H1 (cell line): ENCODE results near the gene APOA4. TPM values are rescaled to one million over a fixed set of nuclear protein-coding genes. Genes with fewer than 3 reads are reported as not detected.

Source experiments
- CTCF ChIA-PET: fragments of 300-600 bp; sonication (Branson Sonifier 250); formaldehyde crosslinking; loops from one replicate; lab custom pipeline; 2021; ENCODE audit not compliant: partially characterized antibody; lab: Charles Lee
- POLR2A ChIA-PET: fragments of 300-600 bp; sonication (Branson Sonifier 250); formaldehyde crosslinking; loops from one replicate; lab custom pipeline; 2021; ENCODE audit warnings: inconsistent platforms; ENCODE audit not compliant: partially characterized antibody; lab: Charles Lee
- DNase-seq, 2 experiments: peaks; one replicate each; pipeline versions ENCODE4 v3.0.0 to v3.0.0-alpha.2; 2010 to 2022; ENCODE audit warnings: low spot score in 2 of 2, low read depth in 1 of 2, mixed read lengths in 1 of 2
- FAIRE-seq: peaks from 2 replicates; lab custom pipeline; 2011; peaks lifted over from hg19 to GRCh38; lab: Jason Lieb, UNC
- H2AFZ ChIP-seq: 2 replicates; pipeline ENCODE4 v1.8.1; 2012; ENCODE audit warnings: low read length, inconsistent platforms
- H2AK5ac ChIP-seq: 2 replicates; pipeline ENCODE4 v1.6.1; 2013; ENCODE audit warnings: low read depth, low read length
- H2BK120ac ChIP-seq: replicated peaks from 2 replicates; pipeline ENCODE3; 2013; ENCODE audit warnings: low read depth, low read length, inconsistent platforms
- H2BK12ac ChIP-seq: 2 replicates; pipeline ENCODE4 v1.6.1; 2013; ENCODE audit warnings: low read depth, low read length
- H2BK15ac ChIP-seq: 2 replicates; pipeline ENCODE4 v1.6.1; 2013; ENCODE audit warnings: low read length
- H2BK20ac ChIP-seq: 2 replicates; pipeline ENCODE4 v1.6.1; 2013; ENCODE audit warnings: low read length
- H2BK5ac ChIP-seq: 2 replicates; pipeline ENCODE4 v1.6.1; 2013; ENCODE audit warnings: low read depth, low read length
- H3K14ac ChIP-seq: 2 replicates; pipeline ENCODE4 v1.6.1; 2013; ENCODE audit warnings: inconsistent platforms; ENCODE audit not compliant: insufficient read length
- H3K18ac ChIP-seq: 2 replicates; pipeline ENCODE4 v1.6.1; 2013; ENCODE audit warnings: low read length; ENCODE audit errors: extremely low read depth
- H3K23ac ChIP-seq: 2 replicates; pipeline ENCODE4 v1.6.1; 2013; ENCODE audit warnings: inconsistent platforms; ENCODE audit not compliant: insufficient read length
- H3K23me2 ChIP-seq: 2 replicates; pipeline ENCODE4 v1.6.1; 2013; ENCODE audit warnings: low read depth, low read length
- H3K27ac ChIP-seq: 2 replicates; pipeline ENCODE4 v1.6.1; 2011; ENCODE audit warnings: low read depth, low read length, inconsistent platforms
- H3K27me3 ChIP-seq, 4 experiments: replicated peaks in 1 of 4; 1 replicate in 1 of 4; 2 replicates in 3 of 4; pipeline versions ENCODE4 v1.6.1 to v1.8.1; 2011 to 2013; ENCODE audit warnings: low read length in 3 of 4, mild to moderate bottlenecking in 3 of 4, inconsistent platforms in 2 of 4, mixed read lengths in 2 of 4, moderate library complexity in 1 of 4; ENCODE audit not compliant: control insufficient read depth in 3 of 4, insufficient read depth in 3 of 4; ENCODE audit errors: extremely low read depth in 1 of 4
- H3K36me3 ChIP-seq, 4 experiments: 2 replicates each; pipeline versions ENCODE4 v1.6.1 to v1.8.1; 2011 to 2013; ENCODE audit warnings: mild to moderate bottlenecking in 4 of 4, low read length in 3 of 4, moderate library complexity in 2 of 4, control low read depth in 1 of 4, inconsistent platforms in 1 of 4; ENCODE audit not compliant: insufficient read depth in 4 of 4, control insufficient read depth in 2 of 4
- H3K4ac ChIP-seq: replicated peaks from 2 replicates; pipeline ENCODE3; 2013; ENCODE audit warnings: low read length, low read depth, mixed read lengths, inconsistent platforms; ENCODE audit not compliant: insufficient read length
- H3K4me1 ChIP-seq, 4 experiments: replicated peaks in 1 of 4; 1 replicate in 1 of 4; 2 replicates in 3 of 4; pipeline versions ENCODE4 v1.6.1 to v1.8.1; 2011 to 2013; ENCODE audit warnings: low read length in 3 of 4, inconsistent platforms in 2 of 4, mixed read lengths in 1 of 4; ENCODE audit not compliant: insufficient read depth in 4 of 4, control insufficient read depth in 3 of 4
- H3K4me2 ChIP-seq, 2 experiments: 2 replicates each; pipeline versions ENCODE4 v1.6.1 to v1.8.1; 2011 to 2013; ENCODE audit warnings: low read depth in 2 of 2, low read length in 2 of 2, control low read depth in 1 of 2, inconsistent platforms in 1 of 2, mild to moderate bottlenecking in 1 of 2; ENCODE audit not compliant: insufficient read depth in 1 of 2
- H3K4me3 ChIP-seq, 4 experiments: fragments of 200-600, 300-600 bp in 1 of 4; sonication (generic), shearing (Covaris generic), sonication (Bioruptor Twin) in 1 of 4; 2 replicates each; pipeline versions ENCODE4 v1.5.1 to v1.8.1; 2011 to 2016; ENCODE audit warnings: low read length in 4 of 4, low read depth in 3 of 4, control low read depth in 2 of 4, inconsistent platforms in 2 of 4, mild to moderate bottlenecking in 2 of 4, mixed read lengths in 1 of 4, moderate library complexity in 1 of 4; ENCODE audit not compliant: insufficient read depth in 2 of 4; ENCODE audit errors: extremely low read depth in 1 of 4
- H3K56ac ChIP-seq: replicated peaks from 2 replicates; pipeline ENCODE3; 2013; ENCODE audit warnings: low read depth, mild to moderate bottlenecking, mixed read lengths, low read length, inconsistent platforms; ENCODE audit not compliant: insufficient read length
- H3K79me1 ChIP-seq: 2 replicates; pipeline ENCODE4 v1.6.1; 2013; ENCODE audit warnings: low read depth, low read length, control low read depth
- H3K79me2 ChIP-seq, 2 experiments: 2 replicates each; pipeline versions ENCODE4 v1.6.1 to v1.8.1; 2012 to 2013; ENCODE audit warnings: low read length in 2 of 2, mild to moderate bottlenecking in 2 of 2, inconsistent platforms in 1 of 2; ENCODE audit not compliant: insufficient read depth in 2 of 2, control insufficient read depth in 1 of 2
- H3K9ac ChIP-seq, 4 experiments: replicated peaks in 1 of 4; 1 replicate in 1 of 4; 2 replicates in 3 of 4; pipeline versions ENCODE4 v1.6.1 to v1.8.1; 2011 to 2013; ENCODE audit warnings: low read depth in 3 of 4, low read length in 3 of 4, control low read depth in 2 of 4, mild to moderate bottlenecking in 2 of 4, moderate library complexity in 2 of 4, inconsistent platforms in 1 of 4; ENCODE audit errors: extremely low read depth in 1 of 4
- H3K9me3 ChIP-seq, 2 experiments: 2 replicates each; pipeline versions ENCODE4 v1.6.1 to v1.8.1; 2012 to 2013; ENCODE audit warnings: mild to moderate bottlenecking in 2 of 2, moderate library complexity in 2 of 2, control low read depth in 1 of 2, inconsistent platforms in 1 of 2, low read depth in 1 of 2, low read length in 1 of 2, mixed read lengths in 1 of 2; ENCODE audit not compliant: insufficient read depth in 2 of 2
- H4K20me1 ChIP-seq, 2 experiments: replicated peaks in 1 of 2; 2 replicates each; pipeline versions ENCODE3 to v1.8.1; 2011 to 2013; ENCODE audit warnings: inconsistent platforms in 2 of 2, low read length in 2 of 2, mild to moderate bottlenecking in 1 of 2; ENCODE audit not compliant: insufficient read depth in 2 of 2, control insufficient read depth in 1 of 2
- H4K5ac ChIP-seq: 2 replicates; pipeline ENCODE4 v1.6.1; 2013; ENCODE audit warnings: low read length, low read depth, mixed read lengths, inconsistent platforms; ENCODE audit not compliant: insufficient read length
- H4K8ac ChIP-seq: 2 replicates; pipeline ENCODE4 v1.8.0; 2013; ENCODE audit warnings: mild to moderate bottlenecking, moderate library complexity, low read length, inconsistent platforms; ENCODE audit not compliant: insufficient read depth; ENCODE audit errors: extremely low read depth
- H4K91ac ChIP-seq: replicated peaks from 2 replicates; pipeline ENCODE3; 2013; ENCODE audit warnings: low read length, mixed read lengths, inconsistent platforms; ENCODE audit not compliant: insufficient read length
- CEBPB ChIP-seq: IDR thresholded peaks from 2 replicates; pipeline ENCODE4 v1.6.1; 2012; ENCODE audit warnings: low read depth, low read length
- CTBP2 ChIP-seq: IDR thresholded peaks from 2 replicates; pipeline ENCODE4 v1.7.0; 2011; ENCODE audit warnings: borderline replicate concordance, mild to moderate bottlenecking, moderate library complexity, mixed read lengths, low read length; ENCODE audit not compliant: insufficient read depth, insufficient read length
- GTF2F1 ChIP-seq: IDR thresholded peaks from 2 replicates; pipeline ENCODE4 v1.6.1; 2012; ENCODE audit warnings: low read depth, low read length, improper control_type of control experiment, borderline replicate concordance
- JUN ChIP-seq: IDR thresholded peaks from 2 replicates; pipeline ENCODE4 v1.6.1; 2011; ENCODE audit warnings: low read depth, mild to moderate bottlenecking, improper control_type of control experiment, low read length
- JUND ChIP-seq: IDR thresholded peaks from 2 replicates; pipeline ENCODE4 v1.6.1; 2011; ENCODE audit warnings: mild to moderate bottlenecking, improper control_type of control experiment, low read length
- KDM1A ChIP-seq: fragments of 200-600, 300-600 bp; sonication (generic); IDR thresholded peaks from 2 replicates; pipeline ENCODE4 v1.7.1; 2016; ENCODE audit warnings: mild to moderate bottlenecking, low read length, borderline replicate concordance
- RNF2 ChIP-seq: fragments of 200-900, 300-1000 bp; sonication (generic); IDR thresholded peaks from 2 replicates; pipeline ENCODE4 v1.7.1; 2016; ENCODE audit warnings: borderline replicate concordance, low read depth, mild to moderate bottlenecking, antibody characterized with exemption, low read length; ENCODE audit not compliant: poor library complexity, severe bottlenecking; ENCODE audit errors: missing control alignments
- SAP30 ChIP-seq: fragments of 300-600 bp; sonication (generic); IDR thresholded peaks from 2 replicates; pipeline ENCODE4 v1.7.1; 2012; ENCODE audit warnings: low read length, moderate library complexity, mild to moderate bottlenecking, inconsistent platforms; ENCODE audit not compliant: insufficient read depth, insufficient replicate concordance
- SP2 ChIP-seq: IDR thresholded peaks from 2 replicates; pipeline ENCODE4 v1.6.1; 2012; ENCODE audit warnings: mild to moderate bottlenecking, low read length, inconsistent platforms
- TBP ChIP-seq: IDR thresholded peaks from 2 replicates; pipeline ENCODE4 v1.6.1; 2011; ENCODE audit warnings: low read depth, low read length, improper control_type of control experiment
- WGBS, 2 experiments: shearing (Covaris generic) in 1 of 2; methylation state at CpG; one replicate each; pipeline versions ENCODE4 v1.1.6 to v1.1.7; 2013 to 2015; ENCODE audit warnings: low lambda C conversion rate in 2 of 2, mixed read lengths in 2 of 2, inconsistent platforms in 1 of 2, low coverage in 1 of 2, missing lambda C conversion rate in 1 of 2; ENCODE audit not compliant: insufficient replicate concordance in 2 of 2, insufficient coverage in 1 of 2, insufficient read length in 1 of 2; ENCODE audit errors: extremely low coverage in 1 of 2, missing lambda C conversion rate in 1 of 2; 5-methylcytosine and 5-hydroxymethylcytosine counted together
- polyA plus RNA-seq, 7 experiments: library from polyadenylated mRNA; depleted of rRNA in 3 of 7; stranded (reverse) in 5 of 7; unstranded in 2 of 7; fragments of >200 nt in 5 of 7; fragments of 200-250 nt in 2 of 7; gene quantifications; 1 replicate in 5 of 7; 2 replicates in 1 of 7; 4 replicates in 1 of 7; pipeline versions ENCODE4 v1.2.1 to v1.2.3, GENCODE V29; 2011 to 2013; ENCODE audit warnings: missing spikeins in 2 of 7, mixed read lengths in 2 of 7
- total RNA-seq: library from RNA; stranded (reverse); fragmentation: NEBNext Ultra II Directional; extraction: Animal tissue kit (Norgen Biotek cat#: 25700); gene quantifications from 2 replicates; pipeline ENCODE4 v1.2.1, GENCODE V29; 2021
- TF ChIP-seq, protein P1 (sequence below): IDR thresholded peaks from 2 replicates; pipeline ENCODE4 v1.6.1; 2012; ENCODE audit warnings: inconsistent platforms
- TF ChIP-seq, protein P2 (sequence below): IDR thresholded peaks from 2 replicates; pipeline ENCODE4 v1.6.1; 2011; ENCODE audit warnings: low read length, improper control_type of control experiment

Gene APOA4
- total and polyA plus RNA-seq, 2 of the 8 experiments (the other 6 are each of a cell fraction or from before 2014, with no cell fraction given): not detected

DNA sequence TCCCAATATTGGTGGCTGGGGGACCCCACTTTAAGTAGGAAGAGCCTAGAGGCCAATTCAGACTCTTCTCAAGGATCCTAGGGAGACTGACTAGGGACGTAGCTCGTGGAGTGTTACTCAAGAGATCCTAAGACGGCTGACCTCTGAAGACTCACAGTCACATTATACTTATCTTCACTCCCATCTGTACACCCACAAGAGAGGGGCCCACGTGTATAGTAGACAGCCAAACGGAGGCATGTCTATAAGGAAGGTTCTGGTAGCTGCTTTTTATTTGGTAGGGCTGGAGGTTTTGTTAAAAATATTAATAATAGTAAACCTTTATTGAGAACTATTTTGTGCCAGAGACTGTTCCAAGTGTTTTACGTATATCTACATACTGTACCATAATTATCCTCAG is 37.2 kb upstream of the APOA4 start:
- H3K4ac ChIP-seq: no peak overlapping the region
- H3K23ac ChIP-seq: no peak overlapping the region
- CTCF ChIA-PET: interaction anchor here (0.7 to 2.3 kb wide), 5 partner anchors 21 to 249 kb away, joined by 3 to 5 read pairs (median 3); partner anchors contain the start of genes APOA1 and APOA5
- no peak overlapping the region for H3K4me2 ChIP-seq
- H2AFZ ChIP-seq: no peak overlapping the region
- no peaks in the 10 kb centered on the region for H3K4me1 ChIP-seq
- H3K79me1 ChIP-seq: no peaks in the 10 kb centered on the region
- no peak overlapping the region for H2AK5ac ChIP-seq
- H2BK5ac ChIP-seq: no peak overlapping the region
- POLR2A ChIA-PET: interaction anchor here (0.7 to 2.0 kb wide), 2 partner anchors 10 to 13 kb away, joined by 3 to 5 read pairs; no protein-coding TSS in a partner anchor
- H2BK20ac ChIP-seq: no peak overlapping the region
- no peaks in the 10 kb centered on the region for H3K23me2 ChIP-seq
- H2BK12ac ChIP-seq: no peak overlapping the region
- H4K5ac ChIP-seq: no peak overlapping the region
- H4K8ac ChIP-seq: no peak overlapping the region
- H2BK120ac ChIP-seq: no peak overlapping the region
- 93% methylated on average over 6 of the region's 6 CpGs; no CpG with 5 or more reads in 1 of the 2 experiments for WGBS, 2 experiments
- FAIRE-seq (no peak), DNase-seq (no peak)
- H3K56ac ChIP-seq: no peak overlapping the region
- peaks cover 4 to 49% (median 32%) of the 10 kb centered on the region in 4 experiments; a peak in 7 of 8 replicates for H3K36me3 ChIP-seq
- no peak overlapping the region for H3K27ac ChIP-seq
- no peak overlapping the region for H4K91ac ChIP-seq
- H3K14ac ChIP-seq: no peak overlapping the region
- H3K79me2 ChIP-seq: no peaks in the 10 kb centered on the region
- H3K9ac ChIP-seq: no peak overlapping the region
- H3K9me3 ChIP-seq: no peaks in the 10 kb centered on the region
- H4K20me1 ChIP-seq: peaks cover 3 to 5% of the 10 kb centered on the region in 2 experiments
- H3K27me3 ChIP-seq: no peaks in the 10 kb centered on the region
- H2BK15ac ChIP-seq: no peak overlapping the region
- no peak overlapping the region for H3K4me3 ChIP-seq
- no peak overlapping the region for H3K18ac ChIP-seq
- TF ChIP-seq JUN: no peak
- TF ChIP-seq CTBP2: no peak
- TF ChIP-seq, protein P1, sequence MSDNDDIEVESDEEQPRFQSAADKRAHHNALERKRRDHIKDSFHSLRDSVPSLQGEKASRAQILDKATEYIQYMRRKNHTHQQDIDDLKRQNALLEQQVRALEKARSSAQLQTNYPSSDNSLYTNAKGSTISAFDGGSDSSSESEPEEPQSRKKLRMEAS: no peak
- TF ChIP-seq GTF2F1: no peak
- TF ChIP-seq, protein P2, sequence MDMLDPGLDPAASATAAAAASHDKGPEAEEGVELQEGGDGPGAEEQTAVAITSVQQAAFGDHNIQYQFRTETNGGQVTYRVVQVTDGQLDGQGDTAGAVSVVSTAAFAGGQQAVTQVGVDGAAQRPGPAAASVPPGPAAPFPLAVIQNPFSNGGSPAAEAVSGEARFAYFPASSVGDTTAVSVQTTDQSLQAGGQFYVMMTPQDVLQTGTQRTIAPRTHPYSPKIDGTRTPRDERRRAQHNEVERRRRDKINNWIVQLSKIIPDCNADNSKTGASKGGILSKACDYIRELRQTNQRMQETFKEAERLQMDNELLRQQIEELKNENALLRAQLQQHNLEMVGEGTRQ: no peak
- no peak for TF ChIP-seq RNF2
- no peak for TF ChIP-seq CEBPB
- TF ChIP-seq KDM1A: no peak
- no peak for TF ChIP-seq TBP
- TF ChIP-seq SP2: no peak
- no peak for TF ChIP-seq JUND
- TF ChIP-seq SAP30: no peak
